Endometrium (tissue), 2 donors: ENCODE data around the gene RUNX2.
A peak's percentile ranks its signal among the peaks of the same experiment; 100 is the strongest.

ENCODE experiments used
- FAIRE-seq: peaks from 2 replicates; lab custom pipeline; 2012; peaks lifted over from hg19 to GRCh38; lab: Jason Lieb, UNC
- donor health status: control.
- donor health status: control.

The RUNX2 gene

GRCh38 chr6:45619211-45619760 lies 291.2 kb downstream of the RUNX2 start:
- no peak for FAIRE-seq

GRCh38 chr6:45619994-45620471 lies 291.9 kb downstream of the RUNX2 start:
- no peak for FAIRE-seq

- no peak for FAIRE-seq
Measured at GRCh38 chr6:45624228-45624627, 296.1 kb downstream of the RUNX2 start.

GRCh38 chr6:45625191-45625664 lies 297.1 kb downstream of the RUNX2 start:
- FAIRE-seq = no peak

GRCh38 chr6:45626087-45626891 lies 298.2 kb downstream of the RUNX2 start:
- no peak for FAIRE-seq

- FAIRE-seq = no peak
Measured at GRCh38 chr6:45630314-45630713, 302.2 kb downstream of the RUNX2 start.

GRCh38 chr6:45630801-45631200 lies 302.7 kb downstream of the RUNX2 start:
- peak; percentile 93 for FAIRE-seq

- no peak for FAIRE-seq
Measured at GRCh38 chr6:45631396-45631795, 303.3 kb downstream of the RUNX2 start.

- FAIRE-seq = no peak
Measured at GRCh38 chr6:45633272-45633908, 305.3 kb downstream of the RUNX2 start.

- FAIRE-seq = no peak
Measured at GRCh38 chr6:45634231-45634630, 306.1 kb downstream of the RUNX2 start.

- FAIRE-seq = no peak
Measured at GRCh38 chr6:45635284-45635867, 307.2 kb downstream of the RUNX2 start.

GRCh38 chr6:45637056-45637455 lies 308.9 kb downstream of the RUNX2 start:
- FAIRE-seq = no peak

GRCh38 chr6:45637611-45638257 lies 309.6 kb downstream of the RUNX2 start:
- FAIRE-seq = no peak

GRCh38 chr6:45640081-45640491 lies 312.0 kb downstream of the RUNX2 start:
- FAIRE-seq = no peak

GRCh38 chr6:45640811-45641210 lies 312.7 kb downstream of the RUNX2 start:
- FAIRE-seq = no peak

GRCh38 chr6:45642331-45643125 lies 314.4 kb downstream of the RUNX2 start:
- no peak for FAIRE-seq

- no peak for FAIRE-seq
Measured at GRCh38 chr6:45643126-45643525, 315.0 kb downstream of the RUNX2 start.

- no peak for FAIRE-seq
Measured at GRCh38 chr6:45644720-45645119, 316.6 kb downstream of the RUNX2 start.

GRCh38 chr6:45645302-45645701 lies 317.2 kb downstream of the RUNX2 start:
- no peak for FAIRE-seq

- no peak for FAIRE-seq
Measured at GRCh38 chr6:45647341-45648261, 319.5 kb downstream of the RUNX2 start.
